Lower leg skin (tissue), 4 donors: Measurements from ENCODE around the gene ZNF91. TPM values are rescaled to one million over a fixed set of nuclear protein-coding genes. Genes with fewer than 3 reads are reported as not detected.
"Not testable (repeated sequence)": the region's sequence is repeated elsewhere in the genome, so short reads cannot be mapped to it uniquely, and the experiment has no call there.

ENCODE experiments used
- DNase-seq, 2 donors: peaks; one replicate each; pipeline ENCODE4 v3.0.0-alpha.2; 2019; ENCODE audit warnings: low spot score in 2 of 2
- H3K4me3 ChIP-seq: fragments of 200-600 bp; sonication (generic); 2 replicates; pipeline ENCODE4 v1.5.1; 2017; ENCODE audit warnings: mild to moderate bottlenecking, low read depth; ENCODE audit not compliant: poor library complexity, severe bottlenecking
- POLR2A ChIP-seq, 2 donors: fragments of 450-650 bp; IDR thresholded peaks; one replicate each; pipeline ENCODE4 v1.6.1; 2016 to 2017; ENCODE audit warnings: antibody characterized with exemption in 2 of 2, mild to moderate bottlenecking in 1 of 2, moderate library complexity in 1 of 2
- WGBS, 2 donors: methylation state at CpG; one replicate each; pipeline ENCODE4 v1.1.5; 2018; 5-methylcytosine and 5-hydroxymethylcytosine counted together
- intact Hi-C: fragments of 100-400 bp; cut with DNase I; formaldehyde crosslinking; loops from one replicate; pipeline ENCODE4 v1.15.0; 2023; ENCODE audit warnings: low total_unique reads
- total RNA-seq, 4 donors: library from RNA; depleted of rRNA; stranded (reverse); fragments of >200 nt; gene quantifications; one replicate each; pipeline ENCODE4 v1.1.0, GENCODE V29; 2016
- TF ChIP-seq, protein P1 (sequence below), 3 donors: fragments of 450-650 bp; IDR thresholded peaks; one replicate each; pipeline ENCODE4 v1.5.1; 2016; ENCODE audit warnings: antibody characterized with exemption in 3 of 3, mild to moderate bottlenecking in 3 of 3, moderate library complexity in 2 of 3

Gene ZNF91
- total RNA-seq, 4 donors from 2014 or later, result 36.7 to 82.9 (median 50.7) TPM

DNA sequence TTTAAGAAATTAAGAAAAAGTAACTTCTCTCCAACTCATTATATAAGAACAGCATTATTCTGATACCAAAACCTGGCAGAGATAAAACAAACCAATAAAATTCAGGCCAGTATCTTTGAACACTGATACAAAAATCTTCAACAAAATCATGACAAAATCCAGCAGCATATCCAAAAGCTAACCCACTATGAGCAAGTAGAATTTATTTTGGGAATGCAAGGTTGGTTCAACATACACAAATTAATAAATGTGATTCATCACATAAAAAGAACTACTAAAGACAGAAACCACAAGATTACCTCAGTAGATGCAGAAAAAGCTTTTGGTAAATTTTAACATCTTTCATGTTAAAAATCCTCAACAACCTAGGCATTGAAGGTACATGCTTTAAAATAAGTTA, 12.3 kb downstream of the ZNF91 start:
- TF ChIP-seq, protein P1, sequence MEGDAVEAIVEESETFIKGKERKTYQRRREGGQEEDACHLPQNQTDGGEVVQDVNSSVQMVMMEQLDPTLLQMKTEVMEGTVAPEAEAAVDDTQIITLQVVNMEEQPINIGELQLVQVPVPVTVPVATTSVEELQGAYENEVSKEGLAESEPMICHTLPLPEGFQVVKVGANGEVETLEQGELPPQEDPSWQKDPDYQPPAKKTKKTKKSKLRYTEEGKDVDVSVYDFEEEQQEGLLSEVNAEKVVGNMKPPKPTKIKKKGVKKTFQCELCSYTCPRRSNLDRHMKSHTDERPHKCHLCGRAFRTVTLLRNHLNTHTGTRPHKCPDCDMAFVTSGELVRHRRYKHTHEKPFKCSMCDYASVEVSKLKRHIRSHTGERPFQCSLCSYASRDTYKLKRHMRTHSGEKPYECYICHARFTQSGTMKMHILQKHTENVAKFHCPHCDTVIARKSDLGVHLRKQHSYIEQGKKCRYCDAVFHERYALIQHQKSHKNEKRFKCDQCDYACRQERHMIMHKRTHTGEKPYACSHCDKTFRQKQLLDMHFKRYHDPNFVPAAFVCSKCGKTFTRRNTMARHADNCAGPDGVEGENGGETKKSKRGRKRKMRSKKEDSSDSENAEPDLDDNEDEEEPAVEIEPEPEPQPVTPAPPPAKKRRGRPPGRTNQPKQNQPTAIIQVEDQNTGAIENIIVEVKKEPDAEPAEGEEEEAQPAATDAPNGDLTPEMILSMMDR (IDR thresholded peaks at IDR 0.05), result no peak
- TF ChIP-seq POLR2A (IDR thresholded peaks at IDR 0.05), result no peak
- no peak overlapping the region for H3K4me3 ChIP-seq
- no peak for DNase-seq
- intact Hi-C loops, result loop anchor here (5.0 kb wide), 1 partner anchor 534 kb away; no protein-coding TSS in a partner anchor

DNA sequence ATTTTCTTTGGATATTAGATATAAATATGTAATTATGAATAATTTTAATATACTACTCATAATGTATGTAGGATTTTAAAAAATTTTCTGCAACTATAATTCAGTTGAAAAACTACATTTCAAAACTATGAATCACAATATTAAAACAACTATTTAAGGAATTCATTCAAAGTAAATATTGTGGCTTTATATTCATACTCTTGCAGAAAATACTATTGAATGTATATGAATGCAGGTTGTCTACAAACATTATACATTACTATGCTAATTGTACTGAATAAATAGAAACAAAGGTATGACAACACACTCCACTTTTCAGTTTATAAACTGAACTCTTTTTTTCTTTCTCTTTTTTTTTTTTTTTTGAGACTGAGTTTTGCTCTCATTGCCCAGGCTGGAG, 14.2 kb downstream of the ZNF91 start:
- TF ChIP-seq, protein P1 (IDR thresholded peaks at IDR 0.05), result no peak
- TF ChIP-seq POLR2A (IDR thresholded peaks at IDR 0.05), result no peak
- no peak overlapping the region for H3K4me3 ChIP-seq
- DNase-seq, result no peak
- intact Hi-C loops, result loop anchor here (5.0 kb wide), 1 partner anchor 536 kb away; no protein-coding TSS in a partner anchor

DNA sequence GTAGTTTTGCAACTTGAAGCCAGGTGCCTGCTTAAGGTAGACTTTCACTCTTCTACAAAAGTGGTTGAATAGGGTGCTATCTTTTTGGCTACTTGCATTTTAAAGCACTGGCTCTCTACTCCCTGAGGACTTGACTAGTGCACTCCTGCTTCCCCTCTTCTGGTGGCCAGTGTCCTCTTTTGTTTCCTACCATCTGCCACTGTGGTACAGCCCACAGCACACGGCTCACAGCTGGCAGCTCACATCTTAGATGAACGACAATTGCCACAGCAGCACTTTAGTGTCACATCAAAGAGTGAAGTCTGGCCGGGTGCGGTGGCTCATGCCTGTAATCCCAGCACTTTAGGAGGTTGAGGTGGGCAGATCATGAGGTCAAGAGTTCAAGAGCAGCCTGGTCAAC, 15.6 kb downstream of the ZNF91 start:
- intact Hi-C loops, result loop anchor here (5.0 kb wide), 1 partner anchor 538 kb away; no protein-coding TSS in a partner anchor
- H3K4me3 ChIP-seq, DNase-seq: not testable (repeated sequence)
- 77 to 92% methylated on average over 4 of the region's 4 CpGs for WGBS, 2 donors

DNA sequence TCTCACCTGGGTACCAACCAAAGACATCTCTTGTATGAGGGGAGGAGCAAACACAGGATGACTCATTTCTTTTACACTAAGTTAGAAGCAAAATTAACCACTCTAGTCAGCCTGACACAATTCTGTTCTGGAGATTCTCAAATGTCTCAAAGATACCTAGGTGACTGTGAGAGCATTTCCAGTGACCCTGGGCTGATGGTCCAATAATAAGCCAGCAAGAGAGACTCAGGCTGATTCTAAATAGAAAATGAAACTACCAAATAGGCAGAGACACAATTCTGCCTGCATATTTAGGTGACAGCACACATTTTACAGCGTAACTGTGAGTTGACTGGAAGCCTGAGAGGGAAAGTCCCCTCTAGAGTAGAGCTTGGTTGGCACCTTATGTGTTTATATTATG, 16.3 kb downstream of the ZNF91 start:
- 89 to 94% methylated on average over 1 of the region's 1 CpG for WGBS, 2 donors
- no peak for DNase-seq

DNA sequence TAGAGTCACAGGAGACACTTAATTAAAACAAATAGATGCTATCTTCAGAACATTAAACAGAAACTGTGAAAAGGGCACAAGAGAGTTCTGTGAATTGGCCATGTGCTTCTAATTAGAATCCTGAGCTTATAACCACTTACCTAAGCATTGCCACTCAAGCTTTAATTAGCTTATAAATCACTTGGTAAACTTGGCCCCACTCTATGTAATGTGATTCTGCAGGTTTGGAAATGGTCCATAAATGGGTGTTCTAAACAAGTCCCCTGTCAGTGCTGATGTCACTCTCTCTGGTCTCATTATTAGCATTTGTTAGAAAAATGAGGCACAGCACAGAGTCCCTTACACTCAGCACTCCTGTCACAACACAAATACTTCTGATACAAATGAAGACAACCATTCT, 18.0 kb downstream of the ZNF91 start:
- intact Hi-C loops, result no loop called here
- TF ChIP-seq POLR2A (IDR thresholded peaks at IDR 0.05), result no peak
- TF ChIP-seq, protein P1 (IDR thresholded peaks at IDR 0.05), result no peak
- DNase-seq, result no peak
- H3K4me3 ChIP-seq, result no peak overlapping the region

More for the DNA sequence above, 16.3 kb downstream of the ZNF91 start:
- no peak for TF ChIP-seq POLR2A (IDR thresholded peaks at IDR 0.05)
- TF ChIP-seq, protein P1 (IDR thresholded peaks at IDR 0.05), result no peak
- intact Hi-C loops, result no loop called here
- H3K4me3 ChIP-seq, result no peak overlapping the region

DNA sequence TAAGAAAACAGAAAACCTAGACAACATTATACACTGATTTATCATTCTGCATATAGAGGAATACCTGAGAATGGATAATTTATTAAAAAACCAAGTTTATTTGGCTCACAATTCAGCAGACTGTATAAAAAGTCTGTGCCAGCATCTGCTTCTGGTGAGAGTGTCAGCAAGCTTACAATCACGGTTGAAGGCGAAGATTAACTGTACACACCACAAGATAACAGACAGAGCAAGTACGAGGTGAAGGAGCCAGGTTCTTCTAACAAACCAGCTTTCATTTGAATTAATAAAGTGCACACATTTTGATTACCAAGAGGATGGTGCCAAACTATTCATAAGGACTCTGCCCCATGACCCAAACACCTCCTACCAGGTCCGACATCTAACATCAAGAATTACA, 28.8 kb downstream of the ZNF91 start:
- no peak for TF ChIP-seq POLR2A (IDR thresholded peaks at IDR 0.05)
- TF ChIP-seq, protein P1 (IDR thresholded peaks at IDR 0.05), result no peak
- no peak for DNase-seq
- 96% methylated on average over 4 of the region's 4 CpGs for WGBS, 2 donors
- intact Hi-C loops, result no loop called here
- H3K4me3 ChIP-seq, result no peak overlapping the region

DNA sequence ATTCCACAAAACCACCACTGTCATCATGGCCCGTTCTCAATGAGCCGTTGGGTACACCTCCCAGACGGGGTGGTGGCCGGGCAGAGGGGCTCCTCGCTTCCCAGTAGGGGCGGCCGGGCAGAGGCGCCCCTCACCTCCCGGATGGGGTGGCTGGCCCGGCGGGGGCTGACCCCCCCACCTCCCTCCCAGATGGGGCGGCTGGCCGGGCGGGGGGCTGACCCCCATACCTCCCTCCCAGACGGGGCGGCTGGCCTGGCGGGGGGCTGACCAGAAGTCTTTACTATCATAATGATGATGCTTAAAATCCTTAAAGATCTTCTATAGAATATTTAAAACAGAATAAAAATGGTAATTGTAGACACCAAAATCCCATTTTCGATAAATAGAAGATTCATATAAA, 29.2 kb downstream of the ZNF91 start:
- H3K4me3 ChIP-seq, intact Hi-C loops, DNase-seq: not testable (repeated sequence)
- 96 to 98% methylated on average over 18 of the region's 18 CpGs for WGBS, 2 donors
